ENCODE results near the gene TXNRD2. TPM values are rescaled to one million over a fixed set of nuclear protein-coding genes. Genes with fewer than 3 reads are reported as not detected.

Gene TXNRD2
- total and polyA plus RNA-seq, 2 donors from 2014 or later: 28.6 to 50.6 TPM

DNA sequence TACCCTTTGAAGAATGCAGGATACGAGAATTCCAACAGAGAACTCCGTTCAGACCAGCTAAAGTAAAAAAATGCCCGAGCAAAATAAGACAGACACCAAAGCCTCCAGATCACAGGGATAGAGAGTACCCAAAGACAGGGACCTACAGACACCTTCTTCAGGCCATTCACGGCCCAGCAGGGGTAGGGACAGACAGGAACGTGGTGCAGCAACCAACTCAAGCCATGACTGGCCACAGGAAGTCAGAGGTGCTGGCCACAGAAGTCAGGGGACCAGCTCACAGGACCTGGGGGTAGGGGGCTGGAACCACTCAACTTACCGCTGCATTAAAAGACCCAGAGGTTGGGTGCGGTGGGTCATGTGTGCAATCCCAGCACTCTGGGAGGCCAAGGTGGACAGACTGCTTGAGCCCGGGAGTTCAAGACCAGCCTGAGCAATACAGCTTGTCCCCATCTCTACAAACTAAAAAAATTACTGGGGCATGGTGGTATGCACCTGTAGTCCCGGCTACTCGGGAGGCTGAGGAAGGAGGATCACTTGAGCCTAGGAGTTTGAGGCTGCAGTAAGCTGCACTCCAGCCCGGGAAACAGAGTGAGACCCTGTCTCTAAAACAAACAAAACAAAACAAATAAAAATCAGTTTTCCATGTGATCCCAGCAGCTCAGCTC, 39.9 kb downstream of the TXNRD2 start:
- H3K36me3 ChIP-seq (ENCODE audit: control insufficient read depth in 2 of 3, insufficient read depth in 3 of 3, low read length in 3 of 3): peaks cover 0 to 3% (median 0%) of the 10 kb centered on the region in 3 donors
- no peak overlapping the region for H3K4me3 ChIP-seq (ENCODE audit: low read length in 3 of 3)
- FAIRE-seq: no peak
- no peak overlapping the region for H3K27ac ChIP-seq (ENCODE audit: low read depth in 2 of 2, low read length in 2 of 2)
- intact Hi-C loops (cut with DNase I): no loop called here
- TF ChIP-seq CTCF (IDR thresholded peaks at IDR 0.05; ENCODE audit: borderline replicate concordance, extremely low read depth, insufficient read depth): no peak
- no peak overlapping the region for H3K9ac ChIP-seq (ENCODE audit: low read length in 3 of 3)
- no peaks in the 10 kb centered on the region for H3K9me3 ChIP-seq (ENCODE audit: control insufficient read depth in 2 of 3, insufficient read depth in 1 of 3, low read length in 3 of 3)
- H3K4me1 ChIP-seq (ENCODE audit: control insufficient read depth in 2 of 3, insufficient read depth in 2 of 3, low read depth in 1 of 3, low read length in 3 of 3): no peaks in the 10 kb centered on the region
- DNase-seq: no peak
- no peaks in the 10 kb centered on the region for H3K27me3 ChIP-seq (ENCODE audit: control insufficient read depth, insufficient read depth, low read length)

- Histone ChIP-seq H3K27ac (ENCODE audit: low read depth in 2 of 2, low read length in 2 of 2) (no peak overlapping the region), H3K9ac (ENCODE audit: low read length in 3 of 3) (no peak overlapping the region), H3K9me3 (ENCODE audit: control insufficient read depth in 2 of 3, insufficient read depth in 1 of 3, low read length in 3 of 3) (no peaks in the 10 kb centered on the region), H3K4me3 (ENCODE audit: low read length in 3 of 3) (no peak overlapping the region), H3K4me1 (ENCODE audit: control insufficient read depth in 2 of 3, insufficient read depth in 2 of 3, low read depth in 1 of 3, low read length in 3 of 3) (no peaks in the 10 kb centered on the region), H3K27me3 (ENCODE audit: control insufficient read depth, insufficient read depth, low read length) (no peaks in the 10 kb centered on the region), H3K36me3 (ENCODE audit: control insufficient read depth in 2 of 3, insufficient read depth in 3 of 3, low read length in 3 of 3) (peaks cover 0 to 3% (median 0%) of the 10 kb centered on the region in 3 donors)
- intact Hi-C loops (cut with DNase I): no loop called here
- DNase-seq: peak in 1 of 5 donors; percentile 64
- no peak for FAIRE-seq
- no peak for TF ChIP-seq CTCF (IDR thresholded peaks at IDR 0.05; ENCODE audit: borderline replicate concordance, extremely low read depth, insufficient read depth)
These were observed 40.7 kb downstream of the TXNRD2 start for GRCh38 chr22:19900707-19901436.

DNA sequence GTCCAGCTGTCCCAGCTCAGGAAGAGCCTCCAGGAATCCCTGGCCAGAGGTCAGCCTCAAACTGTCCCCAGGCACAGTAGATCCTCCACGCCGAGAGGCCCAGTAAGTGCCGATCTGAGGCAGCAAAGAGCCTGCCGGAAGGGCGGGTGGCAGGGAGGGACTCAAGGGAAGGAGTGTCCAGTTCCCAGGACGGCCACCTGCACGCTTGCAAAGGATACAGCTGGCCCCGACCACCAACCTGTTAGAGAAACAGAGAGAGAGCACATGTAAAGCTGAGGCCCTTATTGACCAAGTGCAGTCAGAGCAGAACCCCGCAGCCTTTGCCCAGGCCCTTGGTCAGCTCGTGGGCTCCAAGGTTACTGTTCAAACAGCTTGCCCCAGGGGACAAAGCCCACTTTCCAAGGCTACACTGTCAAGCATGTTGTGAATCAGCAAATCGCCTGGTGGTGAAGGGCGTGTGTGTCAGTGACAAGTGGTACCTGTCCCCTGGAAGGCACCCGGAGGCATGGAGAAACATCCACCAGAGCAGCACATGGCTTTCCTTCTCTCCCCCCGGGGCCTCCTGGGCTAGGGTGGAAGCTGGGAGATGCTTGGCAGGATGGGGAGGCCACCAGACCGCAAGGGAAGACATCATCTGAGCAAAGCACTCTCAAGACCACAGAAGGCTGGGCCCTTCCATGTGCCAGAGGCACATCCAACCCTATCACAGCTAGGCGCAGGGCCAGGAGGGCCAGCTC, 42.6 kb downstream of the TXNRD2 start:
- H3K36me3 ChIP-seq (ENCODE audit: control insufficient read depth in 2 of 3, insufficient read depth in 3 of 3, low read length in 3 of 3): peaks cover 0 to 9% (median 4%) of the 10 kb centered on the region in 3 donors
- H3K4me1 ChIP-seq (ENCODE audit: control insufficient read depth in 2 of 3, insufficient read depth in 2 of 3, low read depth in 1 of 3, low read length in 3 of 3): no peaks in the 10 kb centered on the region
- intact Hi-C loops (cut with DNase I): no loop called here
- H3K9ac ChIP-seq (ENCODE audit: low read length in 3 of 3): no peak overlapping the region
- no peak overlapping the region for H3K27ac ChIP-seq (ENCODE audit: low read depth in 2 of 2, low read length in 2 of 2)
- no peaks in the 10 kb centered on the region for H3K27me3 ChIP-seq (ENCODE audit: control insufficient read depth, insufficient read depth, low read length)
- TF ChIP-seq CTCF (IDR thresholded peaks at IDR 0.05; ENCODE audit: borderline replicate concordance, extremely low read depth, insufficient read depth): no peak
- no peak for DNase-seq
- H3K4me3 ChIP-seq (ENCODE audit: low read length in 3 of 3): no peak overlapping the region
- no peaks in the 10 kb centered on the region for H3K9me3 ChIP-seq (ENCODE audit: control insufficient read depth in 2 of 3, insufficient read depth in 1 of 3, low read length in 3 of 3)
- FAIRE-seq: no peak
